ENCODE measurements around the gene IDH3A.

IDH3A gene

GRCh38 chr15:78104119-78104479 is 45.1 kb upstream of the IDH3A start:
- Histone ChIP-seq H4K20me1 (ENCODE audit: low read depth, low read length) (no peaks in the 10 kb centered on the region), H3F3A (ENCODE audit: insufficient read depth) (no peaks in the 10 kb centered on the region), H3K4me2 (ENCODE audit: low read depth, low read length, poor library complexity, severe bottlenecking) (no peak overlapping the region), H2AFZ (ENCODE audit: low read depth, low read length, severe bottlenecking) (no peak overlapping the region), H3K36me3 (ENCODE audit: low read length) (no peaks in the 10 kb centered on the region), H3K9ac (ENCODE audit: low read length) (no peak overlapping the region), H3K27me3 (ENCODE audit: low read length) (no peaks in the 10 kb centered on the region), H3K9me2 (replicated peaks; ENCODE audit: insufficient read depth, low read length) (no peaks in the 10 kb centered on the region), H3K4me3 (ENCODE audit: insufficient read depth, low read length, poor library complexity, severe bottlenecking) (no peak overlapping the region), H3K27ac (ENCODE audit: low read depth, low read length) (no peak overlapping the region), H3K79me2 (ENCODE audit: insufficient read depth, low read length) (no peaks in the 10 kb centered on the region), H3K9me3 (ENCODE audit: insufficient read depth, low read length) (no peaks in the 10 kb centered on the region)
- TF ChIP-seq CTCF (IDR thresholded peaks at IDR 0.05; ENCODE audit: insufficient read depth, low read length, poor library complexity, severe bottlenecking) (no peak), EZH2phosphoT487 (conservative IDR thresholded peaks at IDR 0.05; ENCODE audit: low read length) (no peak)

GRCh38 chr15:78104566-78105475 is 44.3 kb upstream of the IDH3A start:
- H4K20me1 ChIP-seq (ENCODE audit: low read depth, low read length), result no peaks in the 10 kb centered on the region
- no peaks in the 10 kb centered on the region for H3K36me3 ChIP-seq (ENCODE audit: low read length)
- no peaks in the 10 kb centered on the region for H3K79me2 ChIP-seq (ENCODE audit: insufficient read depth, low read length)
- no peak overlapping the region for H2AFZ ChIP-seq (ENCODE audit: low read depth, low read length, severe bottlenecking)
- H3K9ac ChIP-seq (ENCODE audit: low read length), result no peak overlapping the region
- H3K4me3 ChIP-seq (ENCODE audit: insufficient read depth, low read length, poor library complexity, severe bottlenecking), result no peak overlapping the region
- no peak overlapping the region for H3K27ac ChIP-seq (ENCODE audit: low read depth, low read length)
- no peak overlapping the region for H3K4me2 ChIP-seq (ENCODE audit: low read depth, low read length, poor library complexity, severe bottlenecking)
- TF ChIP-seq EZH2phosphoT487 (conservative IDR thresholded peaks at IDR 0.05; ENCODE audit: low read length) (no peak), CTCF (IDR thresholded peaks at IDR 0.05; ENCODE audit: insufficient read depth, low read length, poor library complexity, severe bottlenecking) (no peak)
- H3K9me2 ChIP-seq (replicated peaks; ENCODE audit: insufficient read depth, low read length), result no peaks in the 10 kb centered on the region
- H3K9me3 ChIP-seq (ENCODE audit: insufficient read depth, low read length), result no peaks in the 10 kb centered on the region
- no peaks in the 10 kb centered on the region for H3K27me3 ChIP-seq (ENCODE audit: low read length)
- H3F3A ChIP-seq (ENCODE audit: insufficient read depth), result no peaks in the 10 kb centered on the region

GRCh38 chr15:78105476-78106241 is 43.5 kb upstream of the IDH3A start:
- no peaks in the 10 kb centered on the region for H3K27me3 ChIP-seq (ENCODE audit: low read length)
- H3K9me2 ChIP-seq (replicated peaks; ENCODE audit: insufficient read depth, low read length), result no peaks in the 10 kb centered on the region
- H3K4me3 ChIP-seq (ENCODE audit: insufficient read depth, low read length, poor library complexity, severe bottlenecking), result no peak overlapping the region
- H2AFZ ChIP-seq (ENCODE audit: low read depth, low read length, severe bottlenecking), result no peak overlapping the region
- H3K9me3 ChIP-seq (ENCODE audit: insufficient read depth, low read length), result no peaks in the 10 kb centered on the region
- no peak overlapping the region for H3K9ac ChIP-seq (ENCODE audit: low read length)
- TF ChIP-seq CTCF (IDR thresholded peaks at IDR 0.05; ENCODE audit: insufficient read depth, low read length, poor library complexity, severe bottlenecking), result no peak
- no peak for TF ChIP-seq EZH2phosphoT487 (conservative IDR thresholded peaks at IDR 0.05; ENCODE audit: low read length)
- H3K79me2 ChIP-seq (ENCODE audit: insufficient read depth, low read length), result no peaks in the 10 kb centered on the region
- no peaks in the 10 kb centered on the region for H4K20me1 ChIP-seq (ENCODE audit: low read depth, low read length)
- no peaks in the 10 kb centered on the region for H3F3A ChIP-seq (ENCODE audit: insufficient read depth)
- no peak overlapping the region for H3K27ac ChIP-seq (ENCODE audit: low read depth, low read length)
- no peaks in the 10 kb centered on the region for H3K36me3 ChIP-seq (ENCODE audit: low read length)
- H3K4me2 ChIP-seq (ENCODE audit: low read depth, low read length, poor library complexity, severe bottlenecking), result no peak overlapping the region
